ENCODE results near the gene CNNM2.
"Not testable (repeated sequence)": the region's sequence is repeated elsewhere in the genome, so short reads cannot be mapped to it uniquely, and the experiment has no call there.

CNNM2 gene

DNA sequence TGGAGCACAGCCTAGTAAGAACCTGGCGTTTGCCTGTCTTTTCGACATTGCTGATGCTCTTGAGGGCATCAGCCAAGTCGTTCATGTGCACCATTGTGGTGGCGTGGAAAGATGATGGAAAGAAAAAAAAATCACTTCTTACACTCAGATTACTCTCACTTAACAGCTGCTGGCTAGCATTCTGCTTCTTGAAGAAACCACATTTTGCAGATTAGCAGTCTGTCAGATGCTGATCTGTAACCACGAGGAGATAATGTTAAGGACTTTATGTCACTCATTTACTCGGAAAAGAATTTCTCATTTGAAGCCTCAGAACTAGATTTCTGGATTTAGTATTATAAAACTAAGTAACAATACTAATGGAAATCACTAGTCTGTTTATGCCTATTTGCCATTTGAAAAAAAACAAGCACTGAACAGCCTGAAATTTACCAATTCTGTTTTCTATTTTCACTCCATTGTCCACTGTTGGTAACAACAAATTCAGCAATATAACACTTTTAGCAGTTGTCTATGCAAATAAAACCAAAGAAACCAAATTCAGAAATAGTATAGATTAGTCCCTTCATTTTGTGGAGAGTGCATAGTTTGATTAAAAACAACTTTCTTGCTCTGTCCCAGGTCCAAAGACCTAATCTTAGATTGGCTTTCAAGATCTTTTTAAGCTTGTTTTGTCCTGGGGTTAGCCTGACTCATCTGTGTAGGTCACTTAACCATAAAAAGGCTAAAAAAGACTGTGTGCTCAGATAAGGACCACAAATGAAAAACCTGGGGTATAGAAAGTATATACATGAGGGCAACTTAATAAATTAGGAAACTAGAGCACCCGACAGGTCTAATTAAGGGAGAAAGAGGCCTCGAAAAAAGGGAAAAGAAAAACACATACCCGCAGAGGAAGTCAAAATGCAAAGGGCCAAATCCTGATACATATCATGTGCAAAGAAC lies 207.5 kb downstream of the CNNM2 start:
- DNase-seq (ENCODE audit: low read depth, low spot score): no peak
- Histone ChIP-seq H3K27ac (ENCODE audit: low read length) (no peak overlapping the region), H3K4me1 (ENCODE audit: control insufficient read depth, insufficient read depth, low read length) (no peaks in the 10 kb centered on the region), H3K27me3 (ENCODE audit: control insufficient read depth, insufficient read depth, low read length) (no peaks in the 10 kb centered on the region), H3K36me3 (ENCODE audit: control insufficient read depth, insufficient read depth, low read length) (no peaks in the 10 kb centered on the region), H3K4me3 (ENCODE audit: low read length) (no peak overlapping the region), H3K9me3 (ENCODE audit: control insufficient read depth, insufficient read depth, low read length) (no peaks in the 10 kb centered on the region)
- no CpG with 5 or more reads among the region's 9 CpGs for WGBS (ENCODE audit: insufficient coverage, insufficient read length)

- Histone ChIP-seq H3K9me3 (ENCODE audit: control insufficient read depth, insufficient read depth, low read length) (no peaks in the 10 kb centered on the region), H3K27me3 (ENCODE audit: control insufficient read depth, insufficient read depth, low read length) (no peaks in the 10 kb centered on the region), H3K27ac (ENCODE audit: low read length) (no peak overlapping the region), H3K4me3 (ENCODE audit: low read length) (no peak overlapping the region), H3K36me3 (ENCODE audit: control insufficient read depth, insufficient read depth, low read length) (no peaks in the 10 kb centered on the region), H3K4me1 (ENCODE audit: control insufficient read depth, insufficient read depth, low read length) (no peaks in the 10 kb centered on the region)
- no peak for DNase-seq (ENCODE audit: low read depth, low spot score)
- no CpG with 5 or more reads among the region's 1 CpG for WGBS (ENCODE audit: insufficient coverage, insufficient read length)
Measured at GRCh38 chr10:103127241-103127640, 209.1 kb downstream of the CNNM2 start.

DNA sequence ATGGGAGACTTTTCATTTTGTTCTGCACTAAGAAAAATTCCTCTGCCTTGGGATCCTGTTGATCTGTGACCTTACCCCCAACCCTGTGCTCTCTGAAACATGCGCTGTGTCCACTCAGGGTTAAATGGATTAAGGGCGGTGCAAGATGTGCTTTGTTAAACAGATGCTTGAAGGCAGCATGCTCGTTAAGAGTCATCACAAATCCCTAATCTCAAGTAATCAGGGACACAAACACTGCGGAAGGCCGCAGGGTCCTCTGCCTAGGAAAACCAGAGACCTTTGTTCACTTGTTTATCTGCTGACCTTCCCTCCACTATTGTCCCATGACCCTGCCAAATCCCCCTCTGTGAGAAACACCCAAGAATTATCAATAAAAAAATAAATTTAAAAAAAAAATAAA lies 212.1 kb downstream of the CNNM2 start:
- DNase-seq (ENCODE audit: low read depth, low spot score); H3K27me3 ChIP-seq (ENCODE audit: control insufficient read depth, insufficient read depth, low read length); H3K4me3 ChIP-seq (ENCODE audit: low read length); H3K9me3 ChIP-seq (ENCODE audit: control insufficient read depth, insufficient read depth, low read length); H3K27ac ChIP-seq (ENCODE audit: low read length); H3K4me1 ChIP-seq (ENCODE audit: control insufficient read depth, insufficient read depth, low read length); H3K36me3 ChIP-seq (ENCODE audit: control insufficient read depth, insufficient read depth, low read length): not testable (repeated sequence)
- no CpG with 5 or more reads among the region's 5 CpGs for WGBS (ENCODE audit: insufficient coverage, insufficient read length)

- WGBS (ENCODE audit: insufficient coverage, insufficient read length): no CpG with 5 or more reads among the region's 1 CpG
- Histone ChIP-seq H3K27ac (ENCODE audit: low read length) (no peak overlapping the region), H3K9me3 (ENCODE audit: control insufficient read depth, insufficient read depth, low read length) (no peaks in the 10 kb centered on the region), H3K36me3 (ENCODE audit: control insufficient read depth, insufficient read depth, low read length) (no peaks in the 10 kb centered on the region), H3K27me3 (ENCODE audit: control insufficient read depth, insufficient read depth, low read length) (no peaks in the 10 kb centered on the region), H3K4me3 (ENCODE audit: low read length) (no peak overlapping the region), H3K4me1 (ENCODE audit: control insufficient read depth, insufficient read depth, low read length) (no peaks in the 10 kb centered on the region)
- no peak for DNase-seq (ENCODE audit: low read depth, low spot score)
Measured at GRCh38 chr10:103130910-103131309, 212.8 kb downstream of the CNNM2 start.

DNA sequence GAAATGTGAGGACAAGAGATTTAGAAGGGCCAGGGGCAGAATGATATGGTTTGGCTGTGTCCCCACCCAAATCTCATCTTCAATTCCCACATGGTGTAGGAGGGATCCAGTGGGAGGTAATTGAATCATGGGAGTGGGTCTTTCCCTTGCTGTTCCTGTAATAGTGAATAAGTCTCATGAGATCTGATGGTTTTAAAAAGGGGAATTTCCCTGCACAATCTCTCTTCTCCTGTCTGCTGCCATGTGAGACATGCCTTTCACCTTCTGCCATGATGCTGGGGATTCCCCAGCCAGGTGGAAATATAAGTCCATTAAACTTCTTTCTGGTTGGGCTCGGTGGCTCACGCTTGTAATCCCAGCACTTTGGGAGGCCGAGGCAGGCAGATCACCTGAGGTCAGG lies 217.1 kb downstream of the CNNM2 start:
- not testable (repeated sequence) for H3K27ac ChIP-seq (ENCODE audit: low read length); H3K27me3 ChIP-seq (ENCODE audit: control insufficient read depth, insufficient read depth, low read length); H3K9me3 ChIP-seq (ENCODE audit: control insufficient read depth, insufficient read depth, low read length); DNase-seq (ENCODE audit: low read depth, low spot score); H3K4me3 ChIP-seq (ENCODE audit: low read length); H3K4me1 ChIP-seq (ENCODE audit: control insufficient read depth, insufficient read depth, low read length); H3K36me3 ChIP-seq (ENCODE audit: control insufficient read depth, insufficient read depth, low read length)
- WGBS (ENCODE audit: insufficient coverage, insufficient read length): no CpG with 5 or more reads among the region's 3 CpGs

DNA sequence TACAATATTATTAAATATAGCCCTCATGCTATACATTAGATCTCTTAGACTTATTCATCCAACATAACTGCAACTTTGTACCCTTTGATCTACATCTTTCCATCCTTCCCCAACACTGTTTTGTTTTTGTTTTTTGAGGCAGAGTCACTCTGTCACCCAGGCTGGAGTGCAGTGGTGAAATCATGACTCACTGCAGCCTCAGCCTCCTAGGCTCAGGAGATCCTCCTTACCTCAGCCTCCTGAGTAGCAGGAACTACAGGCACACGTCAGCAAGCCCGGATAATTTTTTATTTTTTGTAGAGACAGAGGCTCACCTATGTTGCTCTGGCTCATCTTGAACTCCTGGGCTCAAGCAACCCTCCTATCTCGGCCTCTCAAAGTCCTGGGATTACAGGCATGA lies 221.7 kb downstream of the CNNM2 start:
- H3K4me3 ChIP-seq (ENCODE audit: low read length): no peak overlapping the region
- H3K27ac ChIP-seq (ENCODE audit: low read length): no peak overlapping the region
- no peaks in the 10 kb centered on the region for H3K9me3 ChIP-seq (ENCODE audit: control insufficient read depth, insufficient read depth, low read length)
- WGBS (ENCODE audit: insufficient coverage, insufficient read length): no CpG with 5 or more reads among the region's 3 CpGs
- H3K27me3 ChIP-seq (ENCODE audit: control insufficient read depth, insufficient read depth, low read length): no peaks in the 10 kb centered on the region
- H3K36me3 ChIP-seq (ENCODE audit: control insufficient read depth, insufficient read depth, low read length): peaks cover 3% of the 10 kb centered on the region; the same call in 1 of the 2 replicates
- H3K4me1 ChIP-seq (ENCODE audit: control insufficient read depth, insufficient read depth, low read length): no peaks in the 10 kb centered on the region
- DNase-seq (ENCODE audit: low read depth, low spot score): no peak

All from iPS DF 6.9 (cell line).